HEK293 (cell line): ENCODE results near the gene MCEMP1.

Experiments used
- CTCF ChIA-PET: fragments of 350-600 bp; formaldehyde crosslinking; extraction: SDS; loops from one replicate; lab custom pipeline; 2021; ENCODE audit warnings: antibody characterized with exemption; lab: Yijun Ruan, JAX
- POLR2A ChIA-PET: fragments of 300-600 bp; formaldehyde crosslinking; extraction: SDS; loops from one replicate; lab custom pipeline; 2020; ENCODE audit warnings: antibody characterized with exemption, inconsistent platforms; lab: Yijun Ruan, JAX
- H3K27ac ChIP-seq: fragments of 200-500 bp; sonication (Bioruptor generic); 2 replicates; pipeline ENCODE4 v1.5.1; 2014; ENCODE audit warnings: low read depth, low read length, control low read depth, inconsistent platforms; ENCODE audit errors: extremely low read depth
- H3K36me3 ChIP-seq, 2 experiments: fragments of 200-500 bp in 1 of 2; sonication (Bioruptor generic) in 1 of 2; 1 replicate in 1 of 2; 2 replicates in 1 of 2; pipeline ENCODE4 v1.5.1; 2014 to 2017; ENCODE audit warnings: inconsistent platforms in 2 of 2, low read length in 2 of 2; ENCODE audit not compliant: control insufficient read depth in 2 of 2, insufficient read depth in 1 of 2
- H3K4me1 ChIP-seq: fragments of 200-500 bp; sonication (Bioruptor generic); 2 replicates; pipeline ENCODE4 v1.5.1; 2014; ENCODE audit warnings: mild to moderate bottlenecking, low read length, inconsistent platforms; ENCODE audit not compliant: control insufficient read depth, insufficient read depth
- H3K4me3 ChIP-seq: 2 replicates; pipeline ENCODE4 v1.5.1; 2011; ENCODE audit warnings: low read depth, mild to moderate bottlenecking, control low read depth, low read length, moderate library complexity
- H3K9me3 ChIP-seq: fragments of 200-500 bp; sonication (Bioruptor generic); 2 replicates; pipeline ENCODE4 v1.5.1; 2014; ENCODE audit warnings: low read depth, low read length, inconsistent platforms; ENCODE audit not compliant: control insufficient read depth, insufficient read depth
- BCL6B ChIP-seq: fragments of 450-650 bp; formaldehyde crosslinking; IDR thresholded peaks from 2 replicates; pipeline ENCODE4 v1.5.1; 2017; ENCODE audit warnings: missing biosample characterization, missing genetic modification characterization
- ELK4 ChIP-seq: IDR thresholded peaks from 2 replicates; pipeline ENCODE4 v1.6.1; 2011; ENCODE audit warnings: mild to moderate bottlenecking, low read depth, low read length, borderline replicate concordance
- KLF1 ChIP-seq: fragments of 450-650 bp; formaldehyde crosslinking; IDR thresholded peaks from 2 replicates; pipeline ENCODE4 v1.5.1; 2016; ENCODE audit warnings: missing biosample characterization, missing genetic modification characterization
- KLF17 ChIP-seq: fragments of 450-650 bp; formaldehyde crosslinking; IDR thresholded peaks from 2 replicates; pipeline ENCODE4 v1.5.1; 2016; ENCODE audit warnings: missing biosample characterization, missing genetic modification characterization
- KLF9 ChIP-seq: fragments of 450-650 bp; formaldehyde crosslinking; IDR thresholded peaks from 2 replicates; pipeline ENCODE4 v1.5.1; 2016; ENCODE audit warnings: missing biosample characterization, missing genetic modification characterization, low read depth
- PRDM10 ChIP-seq: fragments of 450-650 bp; formaldehyde crosslinking; IDR thresholded peaks from 2 replicates; pipeline ENCODE4 v1.5.1; 2016; ENCODE audit warnings: missing biosample characterization, missing genetic modification characterization
- SETDB1 ChIP-seq: IDR thresholded peaks from one replicate; pipeline ENCODE4 v1.6.1; 2017; ENCODE audit warnings: mild to moderate bottlenecking, low read length, moderate library complexity, mixed read lengths; ENCODE audit not compliant: insufficient read length
- SP2 ChIP-seq: fragments of 450-650 bp; formaldehyde crosslinking; IDR thresholded peaks from 2 replicates; pipeline ENCODE4 v1.5.1; 2016; ENCODE audit warnings: missing biosample characterization, missing genetic modification characterization
- SP3 ChIP-seq: fragments of 450-650 bp; formaldehyde crosslinking; IDR thresholded peaks from 2 replicates; pipeline ENCODE4 v1.5.1; 2016; ENCODE audit warnings: missing biosample characterization, missing genetic modification characterization
- YY1 ChIP-seq: fragments of 450-650 bp; formaldehyde crosslinking; IDR thresholded peaks from 2 replicates; pipeline ENCODE4 v1.5.1; 2018; ENCODE audit warnings: missing biosample characterization, missing genetic modification characterization
- YY2 ChIP-seq: fragments of 450-650 bp; formaldehyde crosslinking; IDR thresholded peaks from 2 replicates; pipeline ENCODE4 v1.5.1; 2016; ENCODE audit warnings: missing biosample characterization, missing genetic modification characterization
- ZBTB17 ChIP-seq: fragments of 450-650 bp; formaldehyde crosslinking; IDR thresholded peaks from 2 replicates; pipeline ENCODE4 v1.5.1; 2016; ENCODE audit warnings: missing biosample characterization, missing genetic modification characterization
- ZBTB21 ChIP-seq: fragments of 450-650 bp; formaldehyde crosslinking; IDR thresholded peaks from 2 replicates; pipeline ENCODE4 v1.5.1; 2017; ENCODE audit warnings: missing biosample characterization, missing genetic modification characterization
- ZBTB7A ChIP-seq: fragments of 450-650 bp; formaldehyde crosslinking; IDR thresholded peaks from 2 replicates; pipeline ENCODE4 v1.5.1; 2016; ENCODE audit warnings: low read depth, missing biosample characterization, missing genetic modification characterization
- ZEB2 ChIP-seq: fragments of 450-650 bp; formaldehyde crosslinking; IDR thresholded peaks from 2 replicates; pipeline ENCODE4 v1.5.1; 2016; ENCODE audit warnings: missing biosample characterization, missing genetic modification characterization
- ZNF138 ChIP-seq: fragments of 450-650 bp; formaldehyde crosslinking; IDR thresholded peaks from 2 replicates; pipeline ENCODE4 v1.5.1; 2016; ENCODE audit warnings: missing biosample characterization, missing genetic modification characterization, borderline replicate concordance
- ZNF146 ChIP-seq: fragments of 450-650 bp; formaldehyde crosslinking; IDR thresholded peaks from 2 replicates; pipeline ENCODE4 v1.5.1; 2016; ENCODE audit warnings: missing biosample characterization, missing genetic modification characterization
- ZNF23 ChIP-seq: fragments of 450-650 bp; formaldehyde crosslinking; IDR thresholded peaks from 2 replicates; pipeline ENCODE4 v1.5.1; 2016; ENCODE audit warnings: missing biosample characterization, missing genetic modification characterization, borderline replicate concordance
- ZNF24 ChIP-seq: fragments of 450-650 bp; formaldehyde crosslinking; IDR thresholded peaks from 2 replicates; pipeline ENCODE4 v1.5.1; 2016; ENCODE audit warnings: missing biosample characterization, missing genetic modification characterization
- ZNF518A ChIP-seq: fragments of 450-650 bp; formaldehyde crosslinking; conservative IDR thresholded peaks from 2 replicates; pipeline ENCODE4 v1.5.1; 2016; ENCODE audit warnings: low read depth, missing biosample characterization, missing genetic modification characterization
- ZNF580 ChIP-seq: fragments of 450-650 bp; formaldehyde crosslinking; IDR thresholded peaks from 2 replicates; pipeline ENCODE4 v1.5.1; 2016; ENCODE audit warnings: missing biosample characterization, missing genetic modification characterization
- ZNF792 ChIP-seq: fragments of 450-650 bp; formaldehyde crosslinking; IDR thresholded peaks from 2 replicates; pipeline ENCODE4 v1.5.1; 2016; ENCODE audit warnings: missing biosample characterization, missing genetic modification characterization
- ZSCAN23 ChIP-seq: fragments of 450-650 bp; formaldehyde crosslinking; IDR thresholded peaks from 2 replicates; pipeline ENCODE4 v1.5.1; 2016; ENCODE audit warnings: missing biosample characterization, missing genetic modification characterization
- ZSCAN30 ChIP-seq: fragments of 450-650 bp; IDR thresholded peaks from 2 replicates; pipeline ENCODE4 v1.5.1; 2018; ENCODE audit warnings: missing biosample characterization, mild to moderate bottlenecking, missing genetic modification characterization, moderate library complexity
- ZXDB ChIP-seq: fragments of 450-650 bp; formaldehyde crosslinking; IDR thresholded peaks from 2 replicates; pipeline ENCODE4 v1.5.1; 2016; ENCODE audit warnings: missing biosample characterization, missing genetic modification characterization

Gene MCEMP1

GRCh38 chr19:7629347-7630054 lies 47.4 kb upstream of the MCEMP1 start, which contains the start of the genes PET100 and XAB2:
Gene PET100 (plus strand): TSS chr19:7629793. CDS start chr19:7629834, 41 bp downstream.
Gene XAB2 (minus strand): TSS chr19:7629545. CDS start chr19:7629527, 18 bp downstream.
- H3K4me3 ChIP-seq: peak within 1 kb of the TSS; percentile 91
- peaks cover 0 to 41% of the 10 kb centered on the region in 2 experiments; a peak in 2 of 3 replicates for H3K36me3 ChIP-seq
- H3K9me3 ChIP-seq: no peaks in the 10 kb centered on the region
- no peak within 1 kb of the TSS; the same call in 1 of the 2 replicates for H3K27ac ChIP-seq
- H3K4me1 ChIP-seq: peaks cover 4% of the 10 kb centered on the region; the same call in 1 of the 2 replicates
- CTCF ChIA-PET: interaction anchor here (0.6 to 1.6 kb wide), 4 partner anchors 51 to 175 kb away, joined by 3 to 7 read pairs (median 4); partner anchors contain the start of gene TRAPPC5
- POLR2A ChIA-PET: interaction anchor here (0.6 to 1.9 kb wide), 15 partner anchors 8 to 550 kb away, joined by 3 to 14 read pairs (median 4); partner anchors contain the start of genes CAMSAP3, LRRC8E and TIMM44
- TF ChIP-seq ZBTB7A (tag by site-specific recombination): no peak
- 0 out of 2 replicates have a peak, but pooled peaks have one; percentile 42 for TF ChIP-seq KLF1 (tag by site-specific recombination)
- TF ChIP-seq SP2 (tag by site-specific recombination): peak; percentile 97
- TF ChIP-seq SP3: peak; percentile 81
- peak; percentile 67 for TF ChIP-seq ZNF518A (tag by site-specific recombination)
- no peak for TF ChIP-seq ZSCAN23 (tag by site-specific recombination)
- no peak for TF ChIP-seq SETDB1
- 0 out of 2 replicates have a peak, but pooled peaks have one; percentile 34 for TF ChIP-seq ZNF24
- TF ChIP-seq ZSCAN30 (tag by site-specific recombination): peak; percentile 20; the same call in 1 of the 2 replicates
- no peak for TF ChIP-seq ZNF792
- peak; percentile 95 for TF ChIP-seq YY2 (tag by site-specific recombination)
- TF ChIP-seq ZNF138: no peak
- TF ChIP-seq KLF9 (tag by site-specific recombination): no peak
- peak; percentile 85 for TF ChIP-seq ELK4
- TF ChIP-seq PRDM10 (tag by site-specific recombination): peak; percentile 60
- peak; percentile 86 for TF ChIP-seq ZEB2 (tag by site-specific recombination)
- TF ChIP-seq KLF17: peak; percentile 11; the same call in 1 of the 2 replicates
- TF ChIP-seq ZNF580: peak; percentile 95
- peak; percentile 70; the same call in 1 of the 2 replicates for TF ChIP-seq ZXDB (tag by site-specific recombination)
- TF ChIP-seq ZBTB17: peak; percentile 77
- TF ChIP-seq ZBTB21 (tag by site-specific recombination): peak; percentile 68
- peak; percentile 92 for TF ChIP-seq YY1 (tag by site-specific recombination)
- TF ChIP-seq ZNF23 (tag by site-specific recombination): no peak
- peak; percentile 72 for TF ChIP-seq BCL6B (tag by site-specific recombination)
- TF ChIP-seq ZNF146 (tag by site-specific recombination): peak; percentile 10; the same call in 1 of the 2 replicates
